HTR-8/SVneo (cell line): ENCODE measurements around the gene IGBP1.
"Not testable (repeated sequence)": the region's sequence is repeated elsewhere in the genome, so short reads cannot be mapped to it uniquely, and the experiment has no call there.

Source experiments
- DNase-seq: peaks from one replicate; pipeline ENCODE4 v3.0.0; 2011; ENCODE audit warnings: low spot score, mixed read lengths; ENCODE audit not compliant: insufficient read length
- FAIRE-seq: peaks from 2 replicates; lab custom pipeline; 2011; peaks lifted over from hg19 to GRCh38; lab: Jason Lieb, UNC

Gene IGBP1

GRCh38 chrX:70166601-70167590 lies 33.6 kb downstream of the IGBP1 start:
- FAIRE-seq (peak; percentile 84), DNase-seq (peak; percentile 54)

- DNase-seq = peak; percentile 83
- peak; percentile 89 for FAIRE-seq
Observed at GRCh38 chrX:70168238-70169188, 35.3 kb downstream of the IGBP1 start.

GRCh38 chrX:70169281-70169680 lies 36.0 kb downstream of the IGBP1 start:
- DNase-seq (no peak), FAIRE-seq (peak; percentile 68)

- FAIRE-seq (no peak), DNase-seq (no peak)
Observed at GRCh38 chrX:70171624-70172023, 38.4 kb downstream of the IGBP1 start.

GRCh38 chrX:70172221-70172620 lies 39.0 kb downstream of the IGBP1 start:
- FAIRE-seq (no peak), DNase-seq (no peak)

- DNase-seq = no peak
- FAIRE-seq = no peak
Observed at GRCh38 chrX:70172964-70173363, 39.7 kb downstream of the IGBP1 start.

GRCh38 chrX:70174754-70175153 lies 41.5 kb downstream of the IGBP1 start:
- DNase-seq (no peak), FAIRE-seq (peak; percentile 49)

- no peak for FAIRE-seq
- DNase-seq = no peak
Observed at GRCh38 chrX:70175338-70175737, 42.1 kb downstream of the IGBP1 start.

- no peak for FAIRE-seq
- DNase-seq = no peak
Observed at GRCh38 chrX:70176938-70177533, 43.8 kb downstream of the IGBP1 start, which contains the start of gene DGAT2L6. TSS of gene DGAT2L6 (plus strand) at chrX:70177483. CDS start at chrX:70177583, 100 bp downstream.

- FAIRE-seq (peak; percentile 87), DNase-seq (peak; percentile 35)
Observed at GRCh38 chrX:70183091-70183490, 49.8 kb downstream of the IGBP1 start.

GRCh38 chrX:70190225-70190624 lies 57.0 kb downstream of the IGBP1 start:
- FAIRE-seq (no peak), DNase-seq (no peak)

- FAIRE-seq (peak; percentile 73), DNase-seq (peak; percentile 71)
Observed at GRCh38 chrX:70196961-70197720, 63.9 kb downstream of the IGBP1 start.

- DNase-seq (no peak), FAIRE-seq (no peak)
Observed at GRCh38 chrX:70201732-70202131, 68.5 kb downstream of the IGBP1 start.

GRCh38 chrX:70208479-70208878 lies 75.2 kb downstream of the IGBP1 start:
- DNase-seq = no peak
- FAIRE-seq = no peak

GRCh38 chrX:70209570-70209969 lies 76.3 kb downstream of the IGBP1 start:
- peak; percentile 20 for FAIRE-seq
- not testable (repeated sequence) for DNase-seq
